Body of pancreas (tissue), 4 donors: ENCODE measurements around the gene CCNL2.

ENCODE experiments used
- POLR2A ChIP-seq, 3 donors: fragments of 450-650 bp; IDR thresholded peaks; one replicate each; pipeline ENCODE4 v1.6.1; 2016; ENCODE audit warnings: antibody characterized with exemption in 3 of 3, mild to moderate bottlenecking in 2 of 3
- TF ChIP-seq, protein P1 (sequence below), 7 experiments: fragments of 450-650 bp in 4 of 7; fragments of 200-600 bp in 3 of 7; sonication (generic) in 3 of 7; IDR thresholded peaks; one replicate each; pipeline ENCODE4 v1.5.1; 2016 to 2019; ENCODE audit warnings: antibody characterized with exemption in 7 of 7

DNA sequence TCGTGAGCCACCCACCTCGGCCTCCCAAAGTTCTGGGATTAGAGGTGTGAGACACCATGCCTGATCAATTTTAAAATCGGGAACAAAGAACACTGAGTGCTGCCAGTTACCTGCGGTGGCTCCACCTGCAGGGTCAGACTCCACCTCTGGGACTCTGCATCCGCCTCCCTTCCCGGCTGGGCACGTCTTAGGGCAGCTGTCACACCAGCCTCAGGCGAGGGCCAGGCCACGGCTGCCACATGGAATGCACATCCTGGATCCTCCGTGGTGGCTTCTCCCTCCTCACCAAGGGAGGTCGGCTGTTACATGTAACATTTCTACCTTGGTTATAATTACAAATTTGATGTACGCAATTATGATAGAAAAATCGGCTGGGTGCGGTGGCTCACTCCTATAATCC, 34.9 kb downstream of the CCNL2 start:
- TF ChIP-seq, protein P1, sequence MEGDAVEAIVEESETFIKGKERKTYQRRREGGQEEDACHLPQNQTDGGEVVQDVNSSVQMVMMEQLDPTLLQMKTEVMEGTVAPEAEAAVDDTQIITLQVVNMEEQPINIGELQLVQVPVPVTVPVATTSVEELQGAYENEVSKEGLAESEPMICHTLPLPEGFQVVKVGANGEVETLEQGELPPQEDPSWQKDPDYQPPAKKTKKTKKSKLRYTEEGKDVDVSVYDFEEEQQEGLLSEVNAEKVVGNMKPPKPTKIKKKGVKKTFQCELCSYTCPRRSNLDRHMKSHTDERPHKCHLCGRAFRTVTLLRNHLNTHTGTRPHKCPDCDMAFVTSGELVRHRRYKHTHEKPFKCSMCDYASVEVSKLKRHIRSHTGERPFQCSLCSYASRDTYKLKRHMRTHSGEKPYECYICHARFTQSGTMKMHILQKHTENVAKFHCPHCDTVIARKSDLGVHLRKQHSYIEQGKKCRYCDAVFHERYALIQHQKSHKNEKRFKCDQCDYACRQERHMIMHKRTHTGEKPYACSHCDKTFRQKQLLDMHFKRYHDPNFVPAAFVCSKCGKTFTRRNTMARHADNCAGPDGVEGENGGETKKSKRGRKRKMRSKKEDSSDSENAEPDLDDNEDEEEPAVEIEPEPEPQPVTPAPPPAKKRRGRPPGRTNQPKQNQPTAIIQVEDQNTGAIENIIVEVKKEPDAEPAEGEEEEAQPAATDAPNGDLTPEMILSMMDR (IDR thresholded peaks at IDR 0.05) = no peak
- TF ChIP-seq POLR2A (IDR thresholded peaks at IDR 0.05) = no peak
